Cerebellar nuclear complex (tissue), 1 donor: ENCODE results near the gene SEPTIN6.

Source experiments
- DNase-seq, 2 experiments: peaks; one replicate each; lab custom pipeline; 2025; lab: John Stamatoyannopoulos, UW

The SEPTIN6 gene

DNA sequence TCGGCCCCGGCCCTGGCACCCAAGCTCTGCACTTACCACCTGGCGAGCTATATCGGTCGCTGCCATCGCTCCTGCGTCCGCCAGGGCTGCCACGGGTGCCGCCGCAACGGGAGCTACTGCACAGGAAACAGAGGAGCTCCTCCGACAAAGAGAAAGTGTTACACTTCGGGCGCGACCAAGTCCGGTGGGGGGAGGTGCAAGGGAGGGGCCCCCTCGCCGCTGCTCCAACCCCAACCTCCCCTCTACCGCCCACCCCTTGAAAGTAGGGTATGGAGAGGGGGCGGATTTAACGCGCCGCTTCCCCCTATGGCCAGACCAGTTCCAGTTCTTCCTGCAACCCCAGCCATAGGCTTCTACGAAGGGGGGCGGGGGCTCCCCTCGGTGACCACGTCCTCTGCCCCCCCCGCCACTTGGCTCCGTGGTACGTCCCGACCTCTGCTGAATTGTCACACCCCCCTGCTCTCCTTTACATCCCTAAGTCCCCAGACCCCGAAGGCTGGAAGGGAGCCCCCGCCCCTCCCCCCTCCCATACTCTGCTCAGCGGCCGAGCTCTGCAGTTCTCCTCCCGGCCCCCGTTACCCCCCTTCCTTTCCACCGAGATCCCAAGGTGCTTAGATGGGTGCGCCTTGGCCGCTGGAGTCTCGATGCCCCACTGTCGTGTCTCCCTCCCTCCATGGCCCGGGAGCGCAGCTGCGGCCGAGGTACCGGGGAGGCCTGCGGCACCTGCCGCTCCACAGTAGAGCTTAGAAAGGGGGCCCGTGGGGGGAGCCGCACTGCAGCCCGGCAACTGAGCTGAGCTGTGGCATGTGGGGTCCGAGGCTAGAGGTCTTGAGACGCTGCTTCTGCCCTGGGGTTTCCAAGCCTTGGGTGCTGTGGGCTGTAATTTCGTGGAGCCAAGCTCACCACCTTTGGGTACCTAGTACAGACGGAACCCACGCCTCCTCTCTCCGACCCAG lies at the start of gene SEPTIN6:
Gene SEPTIN6 (minus strand): TSS at position 129 of the 956 bp plus-strand sequence. CDS start 63 bp downstream, at position 66.
- peak in 1 of 2 experiments; percentile 1 for DNase-seq

GRCh38 chrX:119738742-119739141 lies 45.8 kb upstream of the SEPTIN6 start:
- DNase-seq, result no peak

GRCh38 chrX:119736206-119736764 lies 43.3 kb upstream of the SEPTIN6 start:
- DNase-seq, result no peak

GRCh38 chrX:119735467-119735866 lies 42.5 kb upstream of the SEPTIN6 start:
- no peak for DNase-seq

- DNase-seq, result no peak
Observed at GRCh38 chrX:119734897-119735339, 42.0 kb upstream of the SEPTIN6 start.

DNA sequence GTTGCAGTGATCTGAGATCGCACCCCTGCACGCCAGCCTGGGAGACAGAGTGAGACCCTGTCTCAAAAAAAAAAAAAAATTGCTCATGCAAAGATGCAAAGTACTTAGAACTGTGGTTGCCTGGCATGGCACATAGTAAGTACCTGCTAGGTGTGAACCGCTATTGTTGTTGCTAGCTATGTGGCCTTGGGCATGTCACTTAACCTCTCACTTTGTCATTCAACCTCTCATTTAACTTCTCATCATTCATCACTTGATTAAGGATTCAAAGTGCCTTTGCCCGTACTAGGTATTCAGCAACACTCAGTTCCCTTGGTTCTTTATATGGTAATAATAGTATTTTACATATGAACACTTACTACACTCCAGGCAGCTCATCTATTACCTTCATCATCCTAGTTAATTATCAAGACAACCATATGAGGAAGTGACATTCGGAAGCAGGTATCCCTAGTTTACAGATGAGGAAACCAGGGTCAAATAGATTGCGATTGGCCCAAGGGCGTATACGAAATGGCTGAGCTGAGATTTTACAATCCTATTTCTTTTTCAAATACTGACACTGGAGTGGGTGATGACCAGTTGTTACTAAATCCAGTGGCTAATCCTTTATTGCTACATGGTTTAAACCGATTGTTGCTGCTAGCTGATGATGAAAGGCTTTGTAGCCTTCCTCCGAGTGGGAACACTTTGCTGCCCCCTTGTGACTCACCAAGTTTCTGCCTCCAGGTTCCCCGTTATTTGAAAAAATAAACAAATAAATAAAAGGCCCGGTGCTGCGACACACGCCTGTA lies 36.6 kb upstream of the SEPTIN6 start:
- no peak for DNase-seq

DNA sequence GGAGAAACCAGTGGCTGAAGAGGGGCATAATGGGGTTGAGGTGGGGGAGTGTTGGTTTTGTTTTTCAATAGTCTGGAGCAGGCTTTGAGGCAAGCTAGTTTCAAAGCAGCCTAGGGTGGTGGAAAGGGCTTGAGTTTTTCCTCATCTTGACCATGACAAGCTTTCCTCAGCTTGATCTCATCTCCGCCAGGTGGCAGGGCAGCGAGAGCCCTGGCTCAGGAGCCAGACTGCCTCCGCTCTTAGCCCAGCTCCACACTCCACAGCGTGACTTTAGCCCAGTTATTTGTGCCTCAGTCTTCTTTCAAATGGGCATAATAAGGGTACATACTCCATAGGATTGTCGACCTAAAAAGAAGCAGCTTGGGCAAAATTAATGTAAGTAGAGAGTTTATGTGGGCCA lies 35.5 kb upstream of the SEPTIN6 start:
- DNase-seq, result no peak

DNA sequence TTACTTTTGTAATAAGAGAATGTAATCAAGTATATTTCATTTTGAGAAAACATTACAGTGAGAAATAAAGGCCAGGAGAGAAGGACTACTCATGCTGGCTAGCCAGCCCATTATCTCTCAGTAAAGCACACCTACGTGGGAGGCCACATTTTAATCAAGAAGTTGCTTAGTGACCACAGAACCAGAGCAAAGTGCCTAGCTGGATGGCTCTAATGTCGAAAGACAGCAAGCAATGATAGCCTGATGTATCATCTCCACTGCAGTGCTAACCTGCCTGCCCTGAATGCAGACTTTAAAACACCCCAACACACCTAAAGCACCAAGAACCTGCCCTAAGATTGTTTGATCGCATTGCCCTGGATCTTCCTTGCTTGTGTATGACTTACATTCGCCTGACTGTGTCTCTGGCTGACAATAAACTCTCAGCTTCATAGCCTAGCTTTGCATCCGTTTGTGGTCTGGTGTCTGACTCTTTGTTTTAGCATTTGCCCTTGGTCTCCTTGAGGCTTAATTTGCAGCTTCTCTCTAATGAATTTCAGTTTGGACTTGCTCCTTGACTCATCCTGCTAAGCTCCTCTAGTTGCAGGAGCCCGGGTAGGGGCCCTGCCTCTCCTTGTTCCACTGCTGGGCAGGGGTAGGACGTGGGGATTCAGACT lies 34.1 kb upstream of the SEPTIN6 start:
- DNase-seq, result no peak

DNA sequence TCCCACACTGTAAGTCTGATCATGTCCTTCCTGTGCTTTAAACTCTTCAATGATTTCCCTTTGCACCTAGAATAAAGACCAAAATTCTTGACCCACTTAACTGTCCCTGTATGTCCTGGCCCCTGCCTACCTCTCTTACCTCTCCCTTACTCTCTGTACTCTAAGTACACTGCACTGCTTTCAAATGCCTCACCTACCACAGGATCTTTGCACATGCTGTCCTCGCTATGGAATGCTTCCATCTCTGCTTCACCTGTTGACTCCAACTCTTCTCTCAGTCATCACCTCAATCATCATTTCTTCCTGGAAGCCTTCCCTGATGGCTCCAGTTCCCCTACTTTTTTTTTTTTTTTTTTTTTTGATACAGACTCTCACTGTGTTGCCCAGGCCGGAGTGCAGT lies 29.0 kb upstream of the SEPTIN6 start:
- DNase-seq, result no peak

- DNase-seq, result no peak
Observed at GRCh38 chrX:119721487-119721886, 28.5 kb upstream of the SEPTIN6 start.

GRCh38 chrX:119709630-119710029 lies 16.7 kb upstream of the SEPTIN6 start:
- no peak for DNase-seq

- DNase-seq, result no peak
Observed at GRCh38 chrX:119708936-119709335, 16.0 kb upstream of the SEPTIN6 start.

DNA sequence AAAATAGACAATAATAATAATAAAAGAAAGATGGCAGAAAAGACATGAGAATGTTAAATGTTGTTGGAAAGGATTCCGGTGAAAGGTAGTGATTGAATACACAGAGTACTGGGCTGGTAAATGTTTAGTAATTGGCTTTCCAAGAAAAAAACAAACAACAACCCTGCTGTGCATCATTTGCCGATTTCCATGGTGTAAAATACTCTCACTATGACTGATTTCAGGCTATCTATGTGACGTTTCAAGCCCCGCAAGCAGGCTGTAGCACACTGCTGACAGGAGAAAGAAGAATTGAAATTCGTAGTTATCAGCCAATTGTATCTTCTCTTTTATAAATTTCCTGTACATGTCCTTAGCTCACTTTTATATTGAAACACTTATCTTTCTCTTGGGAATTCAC lies 13.6 kb upstream of the SEPTIN6 start:
- no peak for DNase-seq

DNA sequence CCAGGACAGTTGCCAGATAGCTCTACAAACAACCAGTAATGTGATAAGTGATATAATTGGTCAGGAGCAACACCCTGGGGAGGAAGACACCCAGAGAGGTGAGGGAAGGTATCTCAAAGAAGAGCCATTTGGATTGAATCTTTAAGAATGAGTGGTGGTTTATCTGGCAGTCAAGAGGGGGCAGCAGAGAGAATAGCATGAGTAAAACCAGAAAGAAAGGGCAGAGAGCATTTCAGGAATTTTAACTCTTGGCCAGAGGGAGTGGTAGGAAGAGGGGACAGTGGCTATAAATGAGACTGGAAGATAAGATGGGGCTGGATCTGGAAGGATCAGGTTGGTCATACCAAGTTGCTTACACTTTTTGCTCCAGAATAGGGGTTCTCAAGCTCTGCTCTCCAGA lies 5.9 kb upstream of the SEPTIN6 start:
- no peak for DNase-seq

DNA sequence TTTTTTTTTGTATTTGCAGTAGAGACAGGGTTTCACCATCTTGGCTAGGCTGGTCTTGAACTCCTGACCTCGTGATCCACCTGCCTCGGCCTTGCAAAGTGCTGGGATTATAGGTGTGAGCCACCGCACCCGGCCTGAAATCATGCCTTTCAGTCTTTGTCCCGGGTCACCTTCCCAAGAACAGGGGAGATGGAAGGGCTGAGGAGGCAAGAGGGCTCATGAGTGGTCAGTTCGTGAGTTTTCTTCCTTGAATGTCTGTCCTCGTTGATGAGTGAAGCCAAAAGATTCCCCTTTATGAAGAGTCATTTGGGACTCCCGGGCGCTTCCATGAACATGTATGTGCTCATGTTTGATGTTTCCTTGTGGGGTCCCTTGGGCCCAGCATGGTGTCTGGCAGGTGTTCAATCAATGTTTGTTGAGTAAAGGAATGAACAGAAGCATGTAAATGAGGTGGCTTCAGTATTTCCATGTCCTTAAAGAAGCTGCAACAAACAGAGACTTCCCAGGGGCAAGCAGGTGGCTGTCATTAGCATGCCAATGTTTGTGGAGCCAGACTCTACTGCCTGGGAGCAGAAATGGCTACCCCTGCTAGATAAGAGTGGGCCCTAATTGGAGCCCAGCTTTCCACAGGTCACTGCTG lies 3.4 kb upstream of the SEPTIN6 start:
- DNase-seq, result no peak

DNA sequence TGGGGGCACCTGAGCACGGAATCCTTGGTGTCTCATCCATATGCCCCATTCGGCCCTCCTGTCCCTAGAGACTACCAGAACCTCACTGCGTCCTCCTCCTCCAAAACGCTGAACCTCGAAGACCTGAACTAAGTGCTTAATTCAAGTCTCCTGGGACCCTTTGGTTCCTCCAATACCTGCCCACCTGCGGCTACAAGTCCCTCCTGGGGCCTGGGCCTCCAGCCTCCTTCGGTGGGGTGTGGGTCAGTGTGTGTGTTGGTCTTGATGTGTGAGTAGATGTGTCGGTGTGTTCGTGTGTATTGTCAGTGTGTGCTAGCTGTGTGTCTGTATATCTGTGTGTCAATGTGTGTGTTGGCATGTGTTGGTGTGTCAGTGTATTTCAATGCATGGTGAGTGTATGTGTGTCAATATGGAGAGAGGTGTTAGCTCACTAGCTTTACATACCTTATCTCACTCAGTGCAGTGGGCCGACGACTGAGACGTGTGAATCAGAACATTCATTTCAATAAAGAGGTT lies 2.6 kb upstream of the SEPTIN6 start:
- no peak for DNase-seq

GRCh38 chrX:119694601-119695534 lies 1.9 kb upstream of the SEPTIN6 start:
- DNase-seq, result no peak

DNA sequence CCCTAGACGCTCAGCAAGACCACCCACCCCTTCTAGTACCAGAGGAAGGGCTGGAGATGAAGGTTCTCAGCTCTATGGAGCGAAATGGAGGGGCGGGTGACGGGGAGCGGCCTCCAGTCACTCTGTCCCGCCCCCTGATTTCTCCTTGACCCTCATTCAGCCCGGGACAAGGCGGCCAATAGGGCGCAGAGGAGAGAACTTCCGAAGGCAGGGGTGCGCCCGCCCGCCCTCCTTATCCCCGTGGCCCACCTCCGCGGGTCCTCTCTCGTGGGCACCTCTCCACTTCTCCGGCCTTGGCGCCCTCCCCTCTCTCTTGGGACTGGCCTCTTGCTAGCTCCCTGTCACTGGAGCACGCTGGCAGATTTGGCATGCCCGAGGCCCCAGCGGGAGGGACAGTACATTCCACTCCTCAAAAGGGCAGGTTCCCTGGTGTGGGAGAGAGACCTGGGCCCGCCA lies 1.1 kb upstream of the SEPTIN6 start:
- DNase-seq, result no peak

DNA sequence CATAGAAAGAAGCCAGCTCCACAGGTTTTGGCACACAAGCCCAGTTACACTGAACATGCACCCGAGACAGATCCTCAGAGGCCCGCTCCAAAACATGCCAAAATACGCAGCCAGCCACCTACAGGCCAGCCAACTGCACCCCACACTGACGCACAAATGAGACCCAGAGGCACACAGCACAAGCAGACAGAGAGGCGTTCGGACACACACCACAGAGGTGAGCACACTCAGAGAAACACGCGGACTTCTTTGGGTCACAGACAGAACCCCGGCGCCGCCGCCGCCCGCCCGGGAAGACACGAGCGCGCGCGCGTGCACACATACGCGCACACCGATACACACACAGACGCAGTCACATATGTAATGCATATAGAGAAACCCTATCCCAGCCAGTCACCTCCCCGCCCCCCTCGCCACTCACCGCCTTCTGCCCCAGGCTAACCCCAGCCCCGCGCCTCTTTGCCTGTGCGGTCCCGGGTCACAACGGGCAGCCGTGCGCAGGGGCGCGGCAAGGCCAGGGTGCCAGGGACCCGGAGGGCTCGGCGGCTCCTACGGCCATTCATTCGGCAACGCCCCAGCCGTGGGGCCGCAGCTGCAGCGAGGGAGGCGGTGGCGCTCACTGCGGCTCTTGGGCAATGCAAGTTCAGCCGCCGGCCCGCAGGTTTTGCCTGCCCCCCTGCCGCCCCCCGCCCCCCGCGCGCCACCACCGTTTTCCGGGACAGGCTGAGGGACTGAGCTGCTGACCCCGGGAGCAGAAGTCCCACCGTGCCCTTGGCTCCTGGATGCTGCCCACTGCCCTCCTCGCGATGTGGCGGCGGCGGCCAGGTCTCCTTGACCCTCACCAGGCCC lies 553 bp downstream of the SEPTIN6 start:
- DNase-seq, result peak in 1 of 2 experiments; percentile 7
